Activated CD8-positive, alpha-beta T cell treated with anti-CD3 and anti-CD28 coated beads for 36 hours (primary cell): ENCODE results near the gene MBOAT2. TPM values are rescaled to one million over a fixed set of nuclear protein-coding genes. Genes with fewer than 3 reads are reported as not detected.

ENCODE experiments used
- ATAC-seq: fragments of 200-7000 bp; cut with Tn5 transposase; one replicate; pipeline ENCODE4 v1.10.0; 2021; ENCODE audit warnings: mild to moderate bottlenecking, moderate library complexity
- CTCF ChIA-PET: fragments of 350-600 bp; sonication (Branson Sonifier 250); formaldehyde crosslinking; loops from one replicate; lab custom pipeline; 2021; ENCODE audit warnings: antibody characterized with exemption; lab: Charles Lee
- POLR2A ChIA-PET: fragments of 350-600 bp; sonication (Branson Sonifier 250); formaldehyde crosslinking; loops from one replicate; lab custom pipeline; 2021; ENCODE audit warnings: antibody characterized with exemption; lab: Charles Lee
- DNase-seq: peaks from one replicate; pipeline ENCODE4 v3.0.0-alpha.2; 2020
- H3K27ac Mint-ChIP-seq: one replicate; pipeline ENCODE4 v1.8.0; 2021; ENCODE audit warnings: mild to moderate bottlenecking, mixed read lengths
- H3K27me3 Mint-ChIP-seq: one replicate; pipeline ENCODE4 v1.8.0; 2021; ENCODE audit warnings: mixed read lengths
- H3K36me3 Mint-ChIP-seq: one replicate; pipeline ENCODE4 v1.8.0; 2021; ENCODE audit warnings: low read depth, mixed read lengths
- H3K4me1 Mint-ChIP-seq: one replicate; pipeline ENCODE4 v1.8.0; 2021; ENCODE audit warnings: low read depth, mixed read lengths
- H3K4me3 Mint-ChIP-seq: one replicate; pipeline ENCODE4 v1.8.0; 2021; ENCODE audit warnings: mild to moderate bottlenecking, moderate library complexity, mixed read lengths
- H3K9me3 Mint-ChIP-seq: one replicate; pipeline ENCODE4 v1.8.0; 2021; ENCODE audit warnings: mixed read lengths
- CTCF ChIP-seq: fragments of 200-600 bp; IDR thresholded peaks from one replicate; pipeline ENCODE4 v1.8.0; 2022; ENCODE audit warnings: antibody characterized with exemption, mild to moderate bottlenecking
- intact Hi-C: fragments of 100-400 bp; cut with micrococcal nuclease; formaldehyde crosslinking; loops from one replicate; pipeline ENCODE4 v1.10.0; 2022
- total RNA-seq, 2 experiments: library from RNA; stranded (reverse); gene quantifications; one replicate each; pipeline ENCODE4 v1.2.3, GENCODE V29; 2021

MBOAT2 gene
- total RNA-seq, 2 experiments from 2014 or later, result 2.9 to 3.0 TPM

- intact Hi-C loops, result no loop called here
- TF ChIP-seq CTCF, result no peak
- ChIA-PET POLR2A (no interaction called here), CTCF (no interaction called here)
- Mint-ChIP-seq H3K9me3 (no peaks in the 10 kb centered on the region), H3K4me3 (no peak overlapping the region), H3K27ac (no peak overlapping the region), H3K27me3 (peaks cover 6% of the 10 kb centered on the region), H3K4me1 (peaks cover 6% of the 10 kb centered on the region), H3K36me3 (no peaks in the 10 kb centered on the region)
- DNase-seq, result no peak
- no peak for ATAC-seq
These were observed 1.7 kb downstream of the MBOAT2 start for GRCh38 chr2:9001778-9002177.

GRCh38 chr2:9001229-9001628 is 2.3 kb downstream of the MBOAT2 start:
- Mint-ChIP-seq H3K4me3 (no peak overlapping the region), H3K27me3 (peaks cover 6% of the 10 kb centered on the region), H3K36me3 (no peaks in the 10 kb centered on the region), H3K4me1 (peaks cover 6% of the 10 kb centered on the region), H3K27ac (no peak overlapping the region), H3K9me3 (no peaks in the 10 kb centered on the region)
- DNase-seq (no peak), ATAC-seq (no peak)
- no peak for TF ChIP-seq CTCF
- ChIA-PET POLR2A (interaction anchor here (0.6 kb wide), 1 partner anchor 112 kb away, joined by 4 read pairs; no protein-coding TSS in a partner anchor), CTCF (no interaction called here)
- intact Hi-C loops, result no loop called here

GRCh38 chr2:9000442-9000841 is 3.0 kb downstream of the MBOAT2 start:
- no peak overlapping the region for H3K4me3 Mint-ChIP-seq
- ChIA-PET CTCF (no interaction called here), POLR2A (interaction anchor here (0.6 kb wide), 1 partner anchor 113 kb away, joined by 4 read pairs; no protein-coding TSS in a partner anchor)
- no peak for ATAC-seq
- H3K36me3 Mint-ChIP-seq, result no peaks in the 10 kb centered on the region
- intact Hi-C loops, result no loop called here
- TF ChIP-seq CTCF, result no peak
- H3K4me1 Mint-ChIP-seq, result peaks cover 6% of the 10 kb centered on the region
- peaks cover 6% of the 10 kb centered on the region for H3K27me3 Mint-ChIP-seq
- DNase-seq, result no peak
- no peaks in the 10 kb centered on the region for H3K9me3 Mint-ChIP-seq
- no peak overlapping the region for H3K27ac Mint-ChIP-seq

GRCh38 chr2:8999797-9000196 is 3.7 kb downstream of the MBOAT2 start:
- TF ChIP-seq CTCF, result no peak
- POLR2A ChIA-PET, result no interaction called here
- intact Hi-C loops, result no loop called here
- H3K27ac Mint-ChIP-seq, result no peak overlapping the region
- CTCF ChIA-PET, result no interaction called here
- no peak overlapping the region for H3K4me3 Mint-ChIP-seq
- peaks cover 6% of the 10 kb centered on the region for H3K27me3 Mint-ChIP-seq
- peaks cover 6% of the 10 kb centered on the region for H3K4me1 Mint-ChIP-seq
- DNase-seq (no peak), ATAC-seq (no peak)
- no peaks in the 10 kb centered on the region for H3K9me3 Mint-ChIP-seq
- H3K36me3 Mint-ChIP-seq, result no peaks in the 10 kb centered on the region

GRCh38 chr2:8999102-8999446 is 4.4 kb downstream of the MBOAT2 start:
- no peak for ATAC-seq
- POLR2A ChIA-PET, result no interaction called here
- no peak for TF ChIP-seq CTCF
- no peaks in the 10 kb centered on the region for H3K9me3 Mint-ChIP-seq
- no peak overlapping the region for H3K4me3 Mint-ChIP-seq
- CTCF ChIA-PET, result no interaction called here
- no peaks in the 10 kb centered on the region for H3K36me3 Mint-ChIP-seq
- DNase-seq, result no peak
- H3K4me1 Mint-ChIP-seq, result peaks cover 6% of the 10 kb centered on the region
- no peak overlapping the region for H3K27ac Mint-ChIP-seq
- intact Hi-C loops, result no loop called here
- peaks cover 6% of the 10 kb centered on the region for H3K27me3 Mint-ChIP-seq
